ENCODE data around the gene RSRC1.
A peak's percentile ranks its signal among the peaks of the same experiment; 100 is the strongest.
"Not testable (repeated sequence)": the region's sequence is repeated elsewhere in the genome, so short reads cannot be mapped to it uniquely, and the experiment has no call there.

RSRC1 gene

DNA sequence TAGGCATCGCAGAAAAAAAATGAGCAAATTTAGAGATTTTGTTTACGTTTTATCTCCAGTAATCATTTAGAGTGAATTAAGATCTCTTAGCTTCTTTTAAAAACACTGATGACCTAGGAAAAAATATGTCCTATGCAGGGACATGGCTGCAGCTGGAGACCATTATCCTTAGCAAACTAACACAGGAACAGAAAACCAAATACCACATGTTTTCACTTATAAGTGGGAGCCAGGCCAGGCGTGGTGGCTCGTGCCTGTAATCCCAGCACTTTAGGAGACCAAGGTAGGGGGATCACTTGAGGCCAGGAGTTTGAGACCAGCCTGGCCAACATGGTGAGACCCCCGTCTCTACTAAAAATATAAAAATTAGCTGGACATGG lies 298.6 kb downstream of the RSRC1 start:
- not testable (repeated sequence) for DNase-seq

- no peak for DNase-seq
These were observed 308.1 kb downstream of the RSRC1 start for GRCh38 chr3:158418035-158418434.

- no peak for DNase-seq
These were observed 310.1 kb downstream of the RSRC1 start for GRCh38 chr3:158419820-158420653.

GRCh38 chr3:158420654-158421396 lies 310.9 kb downstream of the RSRC1 start:
- no peak for DNase-seq

- peak; percentile 15 for DNase-seq
These were observed 320.6 kb downstream of the RSRC1 start for GRCh38 chr3:158430448-158430847.

- DNase-seq: no peak
These were observed 321.1 kb downstream of the RSRC1 start for GRCh38 chr3:158430968-158431367.

- DNase-seq: no peak
These were observed 321.9 kb downstream of the RSRC1 start for GRCh38 chr3:158431829-158432228.

GRCh38 chr3:158434412-158435038 lies 324.6 kb downstream of the RSRC1 start:
- DNase-seq: peak; percentile 72

DNA sequence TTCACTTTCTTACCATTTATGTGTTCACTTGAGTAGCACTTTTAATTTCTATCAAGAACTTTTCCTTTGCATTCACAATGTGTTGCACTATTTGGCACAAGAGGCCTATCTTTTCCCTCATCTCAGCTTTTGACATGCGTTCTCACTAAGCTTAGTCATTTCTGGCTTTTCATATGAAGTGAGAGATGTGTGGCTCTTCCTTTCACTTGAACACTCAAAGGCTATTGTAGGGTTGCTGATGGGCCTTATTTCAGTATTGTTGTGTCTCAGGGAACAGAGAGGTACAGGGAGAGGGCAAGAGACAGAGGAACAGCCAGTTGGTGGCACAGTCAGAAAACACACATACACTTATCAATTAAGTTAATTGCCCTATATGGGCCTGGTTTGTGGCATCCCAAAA lies 333.7 kb downstream of the RSRC1 start:
- DNase-seq: no peak

- DNase-seq: no peak
These were observed 337.5 kb downstream of the RSRC1 start for GRCh38 chr3:158447408-158447807.

GRCh38 chr3:158451405-158452055 lies 341.6 kb downstream of the RSRC1 start:
- DNase-seq: no peak

GRCh38 chr3:158452334-158452733 lies 342.4 kb downstream of the RSRC1 start:
- DNase-seq: no peak

DNA sequence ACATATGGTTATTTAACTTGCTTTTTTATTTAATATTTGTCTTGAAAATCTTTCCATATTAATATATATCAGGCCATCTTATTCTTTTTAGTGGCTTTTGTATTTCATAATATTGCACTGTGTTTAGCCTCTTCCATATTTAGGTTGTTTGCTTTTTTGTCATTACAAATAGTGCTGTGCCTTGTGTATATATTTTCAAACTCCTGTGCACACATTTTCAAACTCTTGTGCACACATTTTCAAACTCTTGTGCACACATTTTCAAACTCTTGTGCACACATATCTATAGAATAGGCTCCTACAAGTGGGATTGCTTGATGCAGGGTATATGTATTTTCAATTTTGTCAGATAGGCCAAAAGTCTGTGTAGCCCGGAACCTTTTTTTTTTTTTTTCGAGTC lies 343.1 kb downstream of the RSRC1 start:
- no peak for DNase-seq

GRCh38 chr3:158453865-158454264 lies 344.0 kb downstream of the RSRC1 start:
- no peak for DNase-seq

- no peak for DNase-seq
These were observed 345.5 kb downstream of the RSRC1 start for GRCh38 chr3:158455406-158455805.

DNA sequence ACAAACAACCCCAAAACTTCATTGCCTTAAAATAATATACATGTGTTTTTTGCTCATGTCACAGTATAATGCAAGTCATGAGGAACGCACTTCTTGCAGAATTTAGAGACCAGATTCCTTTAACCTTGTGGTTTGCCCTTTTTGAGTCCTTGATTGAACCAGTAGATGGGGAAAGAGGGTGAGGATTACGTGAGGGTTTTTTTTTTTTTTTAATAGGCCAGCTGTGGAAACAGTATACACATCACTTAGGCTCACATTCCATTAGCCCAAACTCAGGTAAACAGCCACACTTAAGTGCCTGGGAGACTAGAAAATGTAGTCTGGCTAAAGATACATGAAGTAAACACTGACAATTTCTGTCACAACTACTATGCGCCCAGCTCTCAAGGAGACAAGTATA lies 346.2 kb downstream of the RSRC1 start:
- peak; percentile 80 for DNase-seq

DNA sequence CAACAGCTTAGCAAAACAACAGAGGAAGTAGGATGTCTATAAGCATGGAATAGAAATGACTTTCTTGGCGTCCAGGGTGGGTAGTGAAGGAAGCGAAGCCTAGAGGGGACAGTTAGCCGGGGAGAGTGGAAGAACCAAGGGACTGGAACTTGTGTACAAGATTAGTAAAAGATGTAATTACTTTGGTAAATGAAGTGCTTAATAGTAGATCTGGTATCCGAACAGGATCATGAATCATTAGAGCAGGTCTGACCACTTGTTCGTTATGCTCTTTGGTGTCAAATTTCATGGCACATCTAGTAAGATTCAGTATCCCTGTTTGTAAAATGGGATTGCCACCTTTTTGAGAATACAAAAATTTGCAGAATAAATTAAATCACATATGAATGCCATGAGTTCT lies 348.6 kb downstream of the RSRC1 start:
- peak; percentile 57 for DNase-seq

DNA sequence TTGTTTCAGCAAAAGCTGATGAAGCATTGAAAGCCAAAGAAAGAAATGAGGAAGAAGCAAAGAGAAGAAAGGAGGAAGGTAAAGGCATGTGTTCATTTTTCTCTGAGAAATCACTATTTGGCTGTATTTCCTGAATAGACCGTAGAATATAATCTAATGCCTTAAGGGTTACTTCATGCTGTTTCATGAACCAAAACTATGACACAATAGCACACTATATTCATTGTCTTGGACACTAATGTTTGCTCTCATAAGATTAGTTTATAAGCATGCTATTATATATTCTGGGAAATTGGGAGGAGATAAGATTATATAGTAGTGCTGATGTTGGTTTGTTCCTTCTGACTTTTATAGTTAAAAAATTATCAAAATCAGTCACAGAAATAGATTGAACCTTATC lies 351.0 kb downstream of the RSRC1 start:
- no peak for DNase-seq

DNA sequence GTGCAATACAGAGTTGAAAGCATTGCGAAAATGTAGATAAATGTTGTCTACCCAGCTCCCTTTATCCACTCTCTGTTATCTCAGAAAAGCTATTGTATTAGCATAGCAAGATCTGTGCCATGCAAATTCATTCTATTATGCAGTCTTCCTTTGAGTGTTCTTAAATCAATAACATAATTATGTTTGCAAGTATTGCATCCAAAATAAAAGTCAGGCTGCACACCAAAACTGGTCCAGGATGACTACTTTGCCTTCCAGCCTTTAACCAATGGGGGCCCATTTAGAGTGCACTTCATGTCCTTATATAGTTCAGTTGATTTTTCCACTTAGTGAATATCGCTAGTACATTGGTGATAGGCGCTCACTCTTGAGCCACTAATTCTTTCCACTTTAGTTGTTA lies 353.7 kb downstream of the RSRC1 start:
- no peak for DNase-seq

GRCh38 chr3:158465074-158465473 lies 355.2 kb downstream of the RSRC1 start:
- no peak for DNase-seq

GRCh38 chr3:158470944-158471638 lies 361.2 kb downstream of the RSRC1 start:
- DNase-seq: no peak

- DNase-seq: no peak
These were observed 361.9 kb downstream of the RSRC1 start for GRCh38 chr3:158471639-158472294.

Data from NCI-H2171 treated with DMSO at 0.1 percent for 48 hours (cell line).